Panc1 (cell line): Measurements from ENCODE around the gene NRBF2.
A peak's percentile ranks its signal among the peaks of the same experiment; 100 is the strongest.

Source experiments
- CTCF ChIP-seq: fragments of 450-650 bp; IDR thresholded peaks from 2 replicates; pipeline ENCODE4 v1.5.1; 2017; ENCODE audit warnings: mild to moderate bottlenecking
- POLR2AphosphoS5 ChIP-seq: IDR thresholded peaks from 2 replicates; pipeline ENCODE4 v1.6.1; 2012; ENCODE audit warnings: mild to moderate bottlenecking, low read depth, low read length, moderate library complexity
- SIN3A ChIP-seq: IDR thresholded peaks from 2 replicates; pipeline ENCODE4 v1.6.1; 2012; ENCODE audit warnings: low read depth, mild to moderate bottlenecking, low read length, moderate library complexity, borderline replicate concordance; ENCODE audit not compliant: insufficient read depth

- TF ChIP-seq CTCF (peak; percentile 86), POLR2AphosphoS5 (no peak), SIN3A (no peak)
These were observed 49.0 kb upstream of the NRBF2 start for GRCh38 chr10:63083904-63084689.
